Right lobe of liver (tissue), 6 donors: ENCODE measurements around the gene CCL21. TPM values are rescaled to one million over a fixed set of nuclear protein-coding genes. Genes with fewer than 3 reads are reported as not detected.

Experiments used
- ATAC-seq, 4 donors: fragments of 200-7000 bp; cut with Tn5 transposase; one replicate each; pipeline ENCODE4 v1.9.1; 2020; ENCODE audit warnings: mild to moderate bottlenecking in 4 of 4, moderate library complexity in 4 of 4
- DNase-seq, 3 donors: peaks; one replicate each; pipeline ENCODE4 v3.0.0-alpha.2; 2020
- H3K27ac ChIP-seq, 3 donors: fragments of 200-600 bp; one replicate each; pipeline ENCODE4 v1.8.0; 2022
- H3K27me3 ChIP-seq, 2 donors: fragments of 200-600 bp; one replicate each; pipeline ENCODE4 v1.8.0; 2022
- H3K36me3 ChIP-seq, 4 donors: fragments of 200-600 bp; sonication (generic) in 1 of 4; one replicate each; pipeline versions ENCODE4 v1.5.1 to v1.8.0; 2017 to 2022; ENCODE audit warnings: control low read depth in 1 of 4
- H3K4me1 ChIP-seq, 4 donors: fragments of 200-600 bp; sonication (generic) in 1 of 4; one replicate each; pipeline versions ENCODE4 v1.5.1 to v1.8.0; 2017 to 2022; ENCODE audit warnings: control low read depth in 1 of 4
- H3K4me3 ChIP-seq, 3 donors: fragments of 200-600 bp; one replicate each; pipeline ENCODE4 v1.8.0; 2022
- H3K9me3 ChIP-seq, 4 donors: fragments of 200-600 bp; sonication (generic) in 1 of 4; one replicate each; pipeline versions ENCODE4 v1.5.1 to v1.8.0; 2017 to 2022; ENCODE audit warnings: control low read depth in 1 of 4
- POLR2A ChIP-seq: fragments of 450-650 bp; IDR thresholded peaks from one replicate; pipeline ENCODE4 v1.6.1; 2017; ENCODE audit warnings: antibody characterized with exemption, mild to moderate bottlenecking
- WGBS: methylation state at CpG from one replicate; pipeline ENCODE4 v1.1.6; 2018; ENCODE audit warnings: low coverage, low lambda C conversion rate; ENCODE audit not compliant: insufficient coverage; ENCODE audit errors: missing lambda C conversion rate; 5-methylcytosine and 5-hydroxymethylcytosine counted together
- intact Hi-C, 2 donors: fragments of 100-400 bp; cut with DNase I; formaldehyde crosslinking; loops; one replicate each; pipeline versions ENCODE4 v1.11.2 to v1.14.1; 2022
- total RNA-seq, 6 experiments: library from RNA; depleted of rRNA in 2 of 6; stranded (reverse); fragments of >200 nt in 2 of 6; fragmentation: NEBNext Ultra II Directional in 3 of 6; extraction: Animal tissue kit (Norgen Biotek cat#: 25700) in 3 of 6; gene quantifications; one replicate each; pipeline versions ENCODE4 v1.1.0 to v1.2.4, GENCODE V29; 2016 to 2023
- TF ChIP-seq, protein P1 (sequence below), 4 donors: fragments of 200-600 bp in 3 of 4; fragments of 450-650 bp in 1 of 4; IDR thresholded peaks; one replicate each; pipeline versions ENCODE4 v1.5.1 to v1.8.0; 2016 to 2022; ENCODE audit warnings: antibody characterized with exemption in 4 of 4, mild to moderate bottlenecking in 2 of 4
- donor health status: DM: no; HTN: yes; CAD: no.
- donor health status: DM: no; HTN: no; CAD: no.
- donor health status: DM: no; HTN: no; CAD: no.
- donor health status: DM: no; HTN: yes; CAD: no.
- donor health status: DM: no; HTN: yes; CAD: no.

The CCL21 gene
- total RNA-seq, 6 experiments from 2014 or later, result 1.5 to 22.3 (median 7.6) TPM

DNA sequence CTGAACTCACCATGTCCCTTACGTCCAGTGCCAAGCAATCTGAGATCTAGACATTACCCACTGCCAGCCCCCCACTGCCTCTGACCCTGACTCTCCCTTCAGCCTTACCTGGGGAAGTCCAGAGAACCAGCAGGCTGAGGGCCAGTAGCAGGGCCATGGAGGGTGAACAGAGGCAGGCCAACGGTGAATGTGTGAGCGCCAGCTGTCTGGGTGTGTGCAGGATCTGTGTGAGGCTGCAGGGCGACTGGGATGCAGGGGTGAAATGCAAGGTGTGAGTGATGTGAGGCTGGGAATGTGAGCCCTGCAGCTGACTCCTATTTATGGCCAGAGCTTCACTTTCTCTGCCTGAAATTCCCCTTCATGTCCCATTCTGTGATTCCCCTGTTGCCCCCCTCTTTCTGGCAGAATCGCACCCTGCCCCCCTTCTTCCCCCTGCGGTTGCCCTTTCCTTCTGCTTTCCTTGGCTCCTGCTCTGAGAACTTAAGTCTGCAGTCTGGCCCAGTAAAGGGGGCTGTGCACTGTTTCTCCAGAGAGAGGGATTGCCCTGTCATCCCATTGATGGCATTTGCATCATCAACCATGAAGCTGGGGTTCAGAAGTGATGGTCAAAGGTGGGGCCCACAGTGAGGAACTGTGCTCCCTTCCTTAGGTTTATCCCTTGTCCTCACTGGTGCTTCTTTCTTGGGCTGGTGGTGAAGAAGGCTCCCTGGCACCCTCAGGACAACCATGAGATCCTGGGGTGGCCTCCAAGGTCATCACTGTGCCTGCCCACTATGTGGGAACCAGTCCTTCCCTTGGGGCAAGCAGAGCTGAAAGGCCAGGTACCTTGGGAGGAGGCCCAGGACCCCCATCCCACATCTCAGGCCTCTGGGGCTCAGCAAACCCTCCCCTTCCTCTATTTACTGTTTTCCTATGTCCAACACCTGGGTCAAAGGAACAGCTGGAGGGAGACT is 18.7 kb downstream of the CCL21 start, which contains the start of gene CCL19:
Gene CCL19, minus strand, starts transcription at position 294 of the 953 bp plus-strand sequence. Its CDS starts 137 bp downstream, at position 157.
- 73% methylated on average over 2 of the region's 6 CpGs for WGBS

DNA sequence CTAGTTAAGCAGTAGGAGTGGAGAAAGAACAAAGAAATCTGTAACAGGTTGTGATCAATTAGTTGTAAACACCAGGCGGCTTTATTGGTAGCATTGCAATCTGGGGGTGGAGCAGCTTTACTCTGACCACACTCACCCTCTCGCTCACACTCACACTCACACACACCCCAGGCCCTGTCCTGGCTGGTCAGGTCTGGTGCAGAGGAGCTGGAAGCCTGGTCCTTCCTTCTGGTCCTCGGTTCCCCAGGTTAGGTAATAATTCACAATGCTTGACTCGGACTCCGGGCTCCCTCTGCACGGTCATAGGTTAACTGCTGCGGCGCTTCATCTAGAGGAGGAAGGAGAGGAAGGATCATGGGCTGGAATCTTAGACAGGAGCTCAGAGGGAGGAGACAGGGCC is 20.4 kb downstream of the CCL21 start:
- DNase-seq (peak in 2 of 3 donors; percentile 59), ATAC-seq (peak; percentile 13 to 60 (median 52))

More for the DNA sequence above, 18.7 kb downstream of the CCL21 start, which contains the start of gene CCL19:
- H3K36me3 ChIP-seq, result no peaks in the 10 kb centered on the region
- H3K9me3 ChIP-seq, result no peaks in the 10 kb centered on the region
- no peak for TF ChIP-seq POLR2A
- TF ChIP-seq, protein P1, sequence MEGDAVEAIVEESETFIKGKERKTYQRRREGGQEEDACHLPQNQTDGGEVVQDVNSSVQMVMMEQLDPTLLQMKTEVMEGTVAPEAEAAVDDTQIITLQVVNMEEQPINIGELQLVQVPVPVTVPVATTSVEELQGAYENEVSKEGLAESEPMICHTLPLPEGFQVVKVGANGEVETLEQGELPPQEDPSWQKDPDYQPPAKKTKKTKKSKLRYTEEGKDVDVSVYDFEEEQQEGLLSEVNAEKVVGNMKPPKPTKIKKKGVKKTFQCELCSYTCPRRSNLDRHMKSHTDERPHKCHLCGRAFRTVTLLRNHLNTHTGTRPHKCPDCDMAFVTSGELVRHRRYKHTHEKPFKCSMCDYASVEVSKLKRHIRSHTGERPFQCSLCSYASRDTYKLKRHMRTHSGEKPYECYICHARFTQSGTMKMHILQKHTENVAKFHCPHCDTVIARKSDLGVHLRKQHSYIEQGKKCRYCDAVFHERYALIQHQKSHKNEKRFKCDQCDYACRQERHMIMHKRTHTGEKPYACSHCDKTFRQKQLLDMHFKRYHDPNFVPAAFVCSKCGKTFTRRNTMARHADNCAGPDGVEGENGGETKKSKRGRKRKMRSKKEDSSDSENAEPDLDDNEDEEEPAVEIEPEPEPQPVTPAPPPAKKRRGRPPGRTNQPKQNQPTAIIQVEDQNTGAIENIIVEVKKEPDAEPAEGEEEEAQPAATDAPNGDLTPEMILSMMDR (IDR thresholded peaks at IDR 0.05), result no peak
- H3K27me3 ChIP-seq, result no peaks in the 10 kb centered on the region
- no peak within 1 kb of the TSS for H3K27ac ChIP-seq
- intact Hi-C loops, result no loop called here
- H3K4me3 ChIP-seq, result no peak within 1 kb of the TSS
- H3K4me1 ChIP-seq, result peaks cover 0 to 27% (median 12%) of the 10 kb centered on the region in 4 donors
- ATAC-seq (no peak), DNase-seq (no peak)

DNA sequence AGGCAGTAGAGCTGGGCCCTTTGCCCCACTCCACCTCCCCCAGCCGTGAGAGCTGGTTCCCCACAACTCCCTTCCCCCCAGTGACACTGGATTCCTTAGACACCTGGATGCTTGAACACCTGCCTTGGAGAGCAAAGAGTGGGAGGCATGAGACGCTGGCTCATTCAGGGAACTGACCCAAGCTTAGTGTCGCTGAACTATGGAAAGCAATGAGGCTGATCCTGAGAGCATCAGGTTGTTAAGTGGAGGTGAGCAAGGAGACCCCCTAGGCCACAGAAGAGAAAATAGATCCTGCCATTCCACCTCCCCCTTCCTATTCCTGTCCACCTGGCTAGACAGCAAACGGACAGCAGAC is 20.8 kb downstream of the CCL21 start:
- no peaks in the 10 kb centered on the region for H3K36me3 ChIP-seq
- H3K4me1 ChIP-seq, result peaks cover 0 to 29% (median 13%) of the 10 kb centered on the region in 4 donors
- peak overlapping the region in 2 of 3 donors; percentile 32 to 70 for H3K27ac ChIP-seq
- H3K4me3 ChIP-seq, result no peak overlapping the region
- no peak for DNase-seq
- no peaks in the 10 kb centered on the region for H3K27me3 ChIP-seq
- TF ChIP-seq, protein P1 (IDR thresholded peaks at IDR 0.05), result no peak
- TF ChIP-seq POLR2A, result no peak
- intact Hi-C loops, result no loop called here
- ATAC-seq, result peak in 3 of 4 donors; percentile 17 to 49 (median 42)
- H3K9me3 ChIP-seq, result no peaks in the 10 kb centered on the region
- 40% methylated on average over 2 of the region's 4 CpGs for WGBS

More for the DNA sequence above, 20.4 kb downstream of the CCL21 start:
- Histone ChIP-seq H3K4me3 (peak overlapping the region in 1 of 3 donors; percentile 16), H3K4me1 (peaks cover 0 to 29% (median 13%) of the 10 kb centered on the region in 4 donors), H3K27ac (peak overlapping the region in 2 of 3 donors; percentile 32 to 70), H3K36me3 (no peaks in the 10 kb centered on the region), H3K27me3 (no peaks in the 10 kb centered on the region), H3K9me3 (no peaks in the 10 kb centered on the region)
- WGBS, result 31% methylated on average over 8 of the region's 8 CpGs
- intact Hi-C loops, result no loop called here
- TF ChIP-seq, protein P1 (IDR thresholded peaks at IDR 0.05), result no peak
- no peak for TF ChIP-seq POLR2A

DNA sequence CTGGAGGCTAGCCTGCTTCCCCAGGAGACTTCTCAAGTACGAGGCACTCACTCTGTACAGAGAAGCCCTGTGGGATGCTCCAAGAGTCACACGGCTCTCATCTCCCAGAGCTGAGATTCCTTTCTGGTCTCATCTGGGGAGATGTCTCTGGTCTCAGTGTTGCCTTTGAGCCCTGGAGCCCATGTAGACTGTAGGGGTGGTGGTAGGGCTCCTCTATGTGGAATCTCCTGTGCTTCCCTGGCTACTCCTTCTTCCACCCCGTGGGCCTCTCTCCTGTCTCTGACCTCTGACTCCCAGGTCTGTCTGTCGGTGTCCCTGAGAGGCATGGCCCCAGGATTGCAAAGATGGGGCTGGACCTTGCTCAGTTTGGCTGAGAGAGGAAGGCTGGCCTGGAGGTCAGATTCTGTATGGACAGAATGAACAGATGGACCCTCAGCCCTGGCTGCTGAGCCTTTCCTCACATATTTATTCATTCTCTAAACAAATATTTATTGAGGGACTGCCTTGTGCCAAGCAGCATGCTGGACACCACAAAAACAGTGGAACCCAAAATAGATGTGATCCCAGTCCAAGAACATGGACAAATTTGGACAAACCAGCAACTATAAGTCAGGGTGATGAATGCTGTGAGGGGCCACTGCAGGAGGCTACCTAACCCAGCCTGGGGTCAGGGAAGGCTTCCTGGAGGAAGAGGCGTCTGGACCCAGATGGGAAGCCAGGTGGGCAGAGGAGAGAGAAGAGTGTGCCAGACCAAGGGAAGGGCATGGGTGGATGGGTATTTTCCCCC is 21.4 kb downstream of the CCL21 start:
- WGBS, result 29% methylated on average over 1 of the region's 5 CpGs
- ATAC-seq (peak; percentile 85 to 95 (median 88)), DNase-seq (peak; percentile 48 to 90 (median 88))
- Histone ChIP-seq H3K9me3 (no peaks in the 10 kb centered on the region), H3K36me3 (no peaks in the 10 kb centered on the region), H3K4me3 (no peak overlapping the region), H3K4me1 (peaks cover 0 to 29% (median 13%) of the 10 kb centered on the region in 4 donors), H3K27me3 (no peaks in the 10 kb centered on the region), H3K27ac (peak overlapping the region in 2 of 3 donors; percentile 32 to 70)
- intact Hi-C loops, result no loop called here
- no peak for TF ChIP-seq POLR2A
- TF ChIP-seq, protein P1 (IDR thresholded peaks at IDR 0.05), result no peak
